T47D (cell line): ENCODE results near the gene GATAD2A.

Source experiments
- DNase-seq, 2 experiments: peaks; one replicate each; pipeline versions ENCODE4 v3.0.0 to v3.0.0-alpha.2; 2011 to 2012; ENCODE audit warnings: low read depth in 1 of 2, low spot score in 1 of 2
- JUND ChIP-seq: IDR thresholded peaks from 2 replicates; pipeline ENCODE4 v1.6.1; 2012; ENCODE audit warnings: low read depth
- in situ Hi-C: cut with HindIII; loops from 2 replicates; pipeline ENCODE4 v1.10.0; 2016; ENCODE audit warnings: low sequenced_read_pairs, low pct_unique_long_range_greater_than_20kb

The GATAD2A gene

GRCh38 chr19:19527674-19528625 lies 122.5 kb downstream of the GATAD2A start:
- DNase-seq, result no peak
- in situ Hi-C loops, result no loop called here

GRCh38 chr19:19528721-19529490 lies 123.4 kb downstream of the GATAD2A start, which contains the start of gene YJEFN3:
Gene YJEFN3, plus strand, starts transcription at chr19:19528911. Its CDS starts 22 bp downstream, at chr19:19528933.
- TF ChIP-seq JUND, result no peak
- in situ Hi-C loops, result no loop called here
- DNase-seq, result no peak

More at GRCh38 chr19:19527674-19528625, 122.5 kb downstream of the GATAD2A start:
- no peak for TF ChIP-seq JUND

DNA sequence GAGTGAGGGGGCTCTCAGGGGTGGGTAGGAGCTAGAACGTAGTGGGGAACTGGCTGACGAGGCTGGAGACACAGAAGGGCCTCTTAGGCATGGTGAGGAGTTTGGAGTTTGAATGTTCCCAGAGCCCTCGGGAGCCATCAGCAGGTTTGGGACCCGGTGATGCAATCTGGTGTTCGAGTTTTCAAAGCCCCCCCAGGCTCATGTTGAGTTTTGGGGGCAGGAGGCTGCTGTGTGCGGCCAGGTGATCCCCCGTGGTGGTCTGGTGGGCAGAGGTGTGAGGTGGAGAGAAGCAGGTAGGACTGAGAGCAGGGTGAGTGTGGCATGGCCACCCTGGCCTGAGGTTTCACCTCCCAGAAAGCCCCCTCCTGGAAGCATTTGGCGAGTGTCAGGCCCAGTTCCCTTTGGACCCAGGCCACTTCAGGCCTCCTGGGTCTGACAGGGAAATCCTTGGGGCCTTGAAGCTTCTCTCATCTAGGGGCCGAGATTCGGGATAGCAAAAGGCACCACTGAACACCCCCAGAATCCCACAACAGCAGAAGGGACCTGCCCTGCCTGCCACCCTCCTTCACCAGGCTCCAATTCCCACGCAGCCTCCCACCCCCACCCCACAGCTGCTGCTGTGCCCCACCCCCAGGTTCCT lies 124.4 kb downstream of the GATAD2A start:
- in situ Hi-C loops, result no loop called here
- no peak for TF ChIP-seq JUND
- DNase-seq, result no peak

DNA sequence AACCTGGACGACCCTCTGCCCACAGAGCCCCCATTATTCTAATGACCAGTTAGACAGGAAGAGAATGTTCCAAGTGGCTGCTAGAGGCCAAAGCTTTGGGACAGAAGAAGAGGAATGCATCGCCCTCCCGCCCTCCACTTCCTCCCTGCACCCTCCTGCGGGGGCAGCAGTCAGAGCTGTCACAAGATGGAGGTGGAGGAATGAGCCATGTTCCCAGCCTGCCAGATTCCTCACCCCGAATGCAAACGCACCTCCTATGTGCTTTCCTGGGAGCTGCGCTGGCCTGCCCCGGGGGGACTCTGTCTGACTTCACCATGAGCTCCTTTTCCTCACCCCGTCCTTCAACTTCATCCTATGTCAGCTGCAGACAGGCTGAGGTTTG lies 124.9 kb downstream of the GATAD2A start:
- no peak for DNase-seq
- in situ Hi-C loops, result no loop called here
- TF ChIP-seq JUND, result no peak

DNA sequence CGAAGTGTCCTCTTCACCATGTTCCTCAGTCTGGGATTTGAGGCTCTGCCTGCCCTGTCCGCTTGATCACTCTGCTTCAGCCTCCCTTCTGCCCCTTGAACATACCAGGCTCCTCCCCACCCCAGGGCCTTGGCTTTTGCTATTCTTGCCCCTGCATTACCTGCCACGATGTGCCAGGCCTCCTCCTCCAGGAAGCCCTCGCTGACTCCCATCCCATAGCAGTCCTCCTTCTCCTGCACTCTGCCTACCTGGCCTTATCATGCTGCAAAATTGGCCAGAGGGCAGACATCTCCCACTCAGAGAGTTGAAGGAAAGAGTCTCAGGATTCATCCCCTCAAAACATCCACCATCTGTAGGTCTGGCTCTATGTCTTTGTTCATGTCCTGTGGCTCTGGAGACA lies 125.4 kb downstream of the GATAD2A start:
- DNase-seq, result no peak
- no peak for TF ChIP-seq JUND
- in situ Hi-C loops, result no loop called here

- in situ Hi-C loops, result no loop called here
- no peak for TF ChIP-seq JUND
- DNase-seq, result peak; percentile 74 to 81
Observed at GRCh38 chr19:19531951-19532805, 126.7 kb downstream of the GATAD2A start.

DNA sequence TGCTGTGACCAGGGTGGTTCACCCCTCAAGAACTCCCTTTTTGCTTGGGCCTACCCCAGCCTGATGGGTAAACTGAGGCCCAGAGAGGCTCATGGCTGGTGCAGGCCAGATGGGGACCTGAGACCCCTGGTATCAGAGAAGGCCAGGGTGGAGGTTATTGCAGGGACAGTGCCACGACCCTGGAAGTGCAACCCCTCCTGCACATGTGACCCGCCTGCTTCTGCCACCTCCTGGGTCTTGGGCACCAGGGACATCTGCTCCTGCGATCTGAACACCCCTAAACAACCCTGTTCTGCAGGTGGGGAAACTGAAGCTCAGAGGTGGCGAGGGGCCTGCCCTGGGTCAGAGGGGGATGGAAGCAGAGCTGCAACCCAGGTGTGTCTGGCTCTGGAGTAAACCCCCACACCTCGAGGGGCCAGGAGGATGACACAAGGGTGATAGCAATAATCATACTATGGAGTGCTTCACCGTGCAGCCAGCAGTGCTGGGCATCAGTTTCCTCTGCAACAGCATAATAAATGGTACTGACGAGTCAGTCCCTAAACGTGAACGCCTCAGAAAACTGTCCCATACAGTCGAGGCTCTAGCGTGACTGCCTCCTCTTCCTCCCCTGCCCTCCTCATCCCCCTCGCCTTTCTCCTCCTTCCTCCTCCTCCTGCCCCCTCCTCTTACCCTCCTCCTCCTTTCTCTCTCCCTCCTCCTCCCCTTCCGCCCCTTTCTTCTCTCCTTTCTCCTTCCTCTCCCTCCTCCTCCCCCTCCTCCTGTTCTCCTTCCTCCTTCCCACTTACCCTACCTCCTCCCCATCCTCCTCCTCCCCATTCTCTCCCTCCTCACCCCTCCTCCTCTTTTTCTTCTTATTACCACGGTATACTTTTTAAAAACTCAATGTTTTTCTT lies 127.6 kb downstream of the GATAD2A start:
- no peak for DNase-seq
- no peak for TF ChIP-seq JUND
- in situ Hi-C loops, result no loop called here

- in situ Hi-C loops, result no loop called here
- no peak for DNase-seq
Observed at GRCh38 chr19:19533841-19534240, 128.4 kb downstream of the GATAD2A start.

DNA sequence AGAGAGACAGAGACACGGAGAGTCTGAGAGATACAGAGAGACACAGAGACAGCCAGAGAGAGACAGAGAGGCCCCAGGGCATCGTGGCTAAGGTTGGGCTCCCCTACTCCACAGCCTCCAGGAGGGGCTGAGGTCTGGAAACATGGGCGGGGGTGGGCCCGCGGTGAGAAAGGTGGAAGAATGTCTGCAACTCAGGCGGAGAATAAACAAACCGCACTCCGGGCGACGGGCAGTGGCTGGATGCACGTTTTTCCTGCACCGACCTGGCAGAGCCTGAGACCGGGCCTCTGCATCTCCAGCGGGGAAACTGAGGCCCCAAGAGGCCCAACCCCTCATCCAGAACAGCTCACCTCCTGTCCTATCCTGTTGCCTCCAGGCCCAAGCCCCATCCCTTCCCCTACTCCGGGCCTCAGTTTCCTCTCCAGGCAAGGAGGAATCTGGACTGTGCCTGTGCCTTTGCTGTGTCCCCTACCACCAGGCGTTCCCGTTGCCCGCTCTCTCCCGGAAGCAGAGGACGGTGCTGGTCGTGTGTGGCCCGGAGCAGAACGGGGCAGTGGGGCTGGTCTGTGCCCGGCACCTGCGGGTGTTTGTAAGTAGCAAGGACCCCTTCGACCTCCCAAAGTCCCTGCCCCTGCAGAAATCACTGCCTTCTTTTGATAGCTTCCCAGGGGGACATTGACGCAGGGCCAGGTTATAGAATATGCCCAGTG lies 129.2 kb downstream of the GATAD2A start:
- no peak for TF ChIP-seq JUND
- in situ Hi-C loops, result no loop called here
- DNase-seq, result no peak

More at GRCh38 chr19:19533841-19534240, 128.4 kb downstream of the GATAD2A start:
- no peak for TF ChIP-seq JUND

- TF ChIP-seq JUND, result no peak
- DNase-seq, result no peak
- in situ Hi-C loops, result no loop called here
Observed at GRCh38 chr19:19535311-19536191, 130.1 kb downstream of the GATAD2A start.
